Measurements from ENCODE around the gene DUSP11.

GRCh38 chr2:73764945-73765344 lies 15.0 kb downstream of the DUSP11 start:
- no peak for TF ChIP-seq POLR2A (IDR thresholded peaks at IDR 0.05)
- TF ChIP-seq CTCF (IDR thresholded peaks at IDR 0.05 in 4 of 5, conservative IDR thresholded peaks at IDR 0.05 in 1 of 5), result no peak

Data from gastrocnemius medialis (tissue), 4 donors.